Embryonic facial prominence (tissue), 1 donor: ENCODE measurements around the gene POU6F2.

Experiments
- DNase-seq: peaks from one replicate; pipeline ENCODE4 v3.0.0-alpha.2; 2016; ENCODE audit errors: extremely low spot score

The POU6F2 gene

GRCh38 chr7:39504963-39505362 is 527.3 kb downstream of the POU6F2 start:
- no peak for DNase-seq

DNA sequence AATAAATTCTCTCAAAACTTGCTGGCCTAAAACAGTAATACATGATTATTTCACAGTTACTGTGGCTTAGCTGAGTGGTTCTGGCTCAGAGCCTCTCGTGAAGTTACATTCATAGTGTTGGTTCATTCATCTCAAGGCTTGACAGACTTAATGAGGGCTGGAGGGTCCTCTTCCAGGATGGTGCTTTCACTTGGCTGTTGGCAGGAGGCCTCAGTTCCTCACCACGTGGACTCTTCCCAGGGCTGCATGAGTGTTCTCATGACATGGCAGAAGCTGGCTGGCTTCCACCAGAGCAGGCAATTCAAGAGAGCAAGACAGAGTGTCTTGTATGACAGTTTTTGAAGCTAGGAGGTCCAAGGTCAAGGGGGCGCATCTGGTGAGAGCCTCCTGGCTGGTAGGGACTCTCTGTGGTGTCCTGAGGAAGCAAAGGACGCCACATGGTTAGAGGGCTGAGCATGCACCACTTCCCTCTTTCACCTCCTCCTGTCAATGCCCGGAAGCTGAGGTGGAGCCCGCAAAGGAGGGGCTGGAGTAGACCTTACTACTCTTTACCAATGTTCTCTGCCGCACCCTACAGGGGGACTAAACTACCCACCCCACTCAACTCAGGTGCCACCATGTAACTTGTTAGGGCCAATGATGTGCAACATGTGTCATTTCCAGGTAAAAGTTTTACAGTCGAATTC is 530.3 kb downstream of the POU6F2 start:
- DNase-seq = no peak

DNA sequence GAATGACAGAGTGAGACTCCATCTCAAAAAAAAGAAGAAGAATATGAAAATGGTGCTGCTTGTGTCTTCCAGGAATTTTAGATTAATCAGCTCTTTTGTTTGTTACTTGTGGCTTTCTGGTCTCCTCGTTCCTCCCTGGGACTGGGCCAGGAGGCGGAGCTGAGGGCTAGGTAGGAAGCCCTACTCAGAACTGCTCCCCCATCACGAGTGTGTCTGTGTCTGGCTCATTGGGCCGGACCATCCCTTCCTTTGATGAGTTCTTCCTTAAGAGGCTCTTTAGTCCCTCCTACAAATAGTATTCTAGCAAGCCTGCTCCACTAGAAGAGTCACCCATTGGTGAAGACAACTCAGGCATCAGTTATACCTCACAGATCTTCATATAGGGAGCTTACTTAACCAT is 531.7 kb downstream of the POU6F2 start:
- DNase-seq = no peak

DNA sequence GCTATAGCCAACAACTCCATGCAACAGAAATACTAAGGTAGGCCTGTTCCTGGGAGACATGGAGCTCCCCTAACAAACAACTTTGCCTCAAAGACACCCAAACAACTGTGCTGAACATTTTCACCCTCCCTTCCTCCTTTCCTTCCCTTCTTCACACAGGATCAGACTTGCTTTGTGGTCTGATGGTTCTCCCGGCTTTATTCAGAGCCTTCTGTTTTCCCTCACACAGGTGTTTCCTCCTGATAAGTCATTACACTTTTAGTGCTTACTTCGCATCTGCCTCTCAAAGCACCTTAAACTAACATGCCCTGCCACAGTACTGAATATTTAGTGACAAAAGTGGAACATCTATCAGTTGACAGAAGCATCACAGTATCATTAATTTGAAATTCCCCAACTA is 532.2 kb downstream of the POU6F2 start:
- no peak for DNase-seq

DNA sequence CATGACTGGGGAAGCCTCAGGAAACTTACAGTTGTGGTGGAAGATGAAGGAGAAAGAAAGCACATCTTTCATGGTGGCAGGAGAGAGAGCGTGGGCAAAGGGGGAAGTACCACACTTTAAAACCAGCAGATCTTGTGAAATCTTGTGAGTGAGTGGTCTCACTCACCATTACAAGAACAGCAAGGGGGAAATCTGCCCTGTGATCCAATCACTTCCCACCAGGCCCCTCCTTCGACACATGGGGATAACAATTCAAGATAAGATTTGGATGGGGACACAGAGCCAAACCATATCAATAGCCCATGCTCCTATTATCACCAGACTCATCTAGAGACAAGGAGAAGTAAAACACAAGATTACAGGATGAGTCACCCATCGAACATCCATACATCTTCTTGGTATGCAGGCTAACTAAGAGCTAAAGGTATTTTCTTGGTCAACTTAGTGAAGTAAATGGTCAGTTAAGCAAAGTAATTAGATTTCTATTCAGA is 533.2 kb downstream of the POU6F2 start:
- no peak for DNase-seq

DNA sequence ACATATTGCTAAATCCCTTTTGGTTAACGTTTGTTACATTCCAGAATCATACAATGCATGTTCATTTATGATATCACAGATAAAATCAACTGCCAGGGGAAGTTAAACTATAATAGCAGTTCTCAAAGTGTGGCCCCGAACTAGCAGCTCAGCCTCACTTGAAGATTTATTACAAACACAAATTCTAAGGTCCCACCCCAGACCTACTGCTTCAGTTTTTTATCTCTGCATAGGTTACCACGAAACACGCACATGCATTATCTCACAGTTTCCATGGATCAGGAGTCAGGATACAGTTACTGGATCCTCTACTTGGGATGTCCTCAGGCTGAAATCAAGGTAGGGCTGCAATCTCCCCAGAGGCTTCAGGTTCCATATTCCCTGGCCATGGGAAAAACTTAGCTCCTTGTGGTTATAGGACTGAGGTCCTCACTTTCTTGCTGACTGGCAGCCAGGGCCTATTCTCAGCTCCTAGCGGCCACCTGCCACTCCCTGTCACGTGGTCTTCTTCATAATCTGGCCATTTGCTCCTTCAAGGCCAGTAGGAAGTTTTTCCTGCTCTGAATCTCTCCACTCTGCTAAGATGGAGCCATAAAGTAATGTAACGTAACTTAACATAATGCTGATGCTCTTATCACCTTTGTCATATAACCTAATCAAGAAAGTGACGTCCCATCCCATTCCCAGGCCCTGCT is 538.0 kb downstream of the POU6F2 start:
- DNase-seq = no peak

DNA sequence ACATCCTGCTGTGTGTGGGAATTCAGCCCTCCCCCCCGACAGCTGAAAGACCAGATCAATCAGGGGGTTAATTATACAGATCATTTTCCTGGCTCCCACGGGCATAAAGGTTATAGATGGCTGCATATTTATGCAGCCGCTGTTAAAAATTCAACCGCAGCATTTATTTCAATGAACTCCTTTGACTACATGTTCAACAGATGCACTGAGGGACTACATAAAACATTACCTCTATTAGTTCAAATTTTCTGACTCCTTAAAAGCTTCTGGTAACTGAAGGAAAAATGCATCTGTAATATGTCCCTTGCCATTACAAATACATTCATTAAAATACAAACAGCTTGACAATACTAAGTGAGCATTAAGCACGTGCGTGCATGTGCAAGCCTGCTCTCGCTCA is 538.8 kb downstream of the POU6F2 start:
- no peak for DNase-seq

- DNase-seq = no peak
Observed at GRCh38 chr7:39517240-39517639, 539.5 kb downstream of the POU6F2 start.
